Upper lobe of right lung (tissue), 1 donor: ENCODE results near the gene UGT1A3. TPM values are rescaled to one million over a fixed set of nuclear protein-coding genes. Genes with fewer than 3 reads are reported as not detected.

Experiments
- ATAC-seq: fragments of 200-7000 bp; cut with Tn5 transposase; one replicate; pipeline ENCODE4 v1.9.1; 2020; ENCODE audit warnings: mild to moderate bottlenecking, moderate library complexity
- DNase-seq: peaks from one replicate; pipeline ENCODE4 v3.0.0-alpha.2; 2020
- H3K27ac ChIP-seq: fragments of 200-600 bp; one replicate; pipeline ENCODE4 v1.8.0; 2022
- H3K27me3 ChIP-seq: fragments of 200-600 bp; one replicate; pipeline ENCODE4 v1.8.0; 2022; ENCODE audit warnings: mild to moderate bottlenecking
- H3K36me3 ChIP-seq: fragments of 200-600 bp; one replicate; pipeline ENCODE4 v1.8.0; 2022
- H3K4me1 ChIP-seq: fragments of 200-600 bp; one replicate; pipeline ENCODE4 v1.8.0; 2022
- H3K4me3 ChIP-seq: fragments of 200-600 bp; one replicate; pipeline ENCODE4 v1.8.0; 2022; ENCODE audit warnings: mild to moderate bottlenecking
- H3K9me3 ChIP-seq: fragments of 200-600 bp; one replicate; pipeline ENCODE4 v1.8.0; 2022
- CTCF ChIP-seq: fragments of 200-600 bp; IDR thresholded peaks from one replicate; pipeline ENCODE4 v1.8.0; 2022; ENCODE audit warnings: antibody characterized with exemption
- intact Hi-C: fragments of 100-400 bp; cut with DNase I; formaldehyde crosslinking; loops from one replicate; pipeline ENCODE4 v1.11.0; 2022
- total RNA-seq: library from RNA; stranded (reverse); fragmentation: NEBNext Ultra II Directional; extraction: Animal tissue kit (Norgen Biotek cat#: 25700); gene quantifications from one replicate; pipeline ENCODE4 v1.2.1, GENCODE V29; 2021
- donor health status: DM: no; HTN: yes; CAD: no; lungs with severe emphysema.

The UGT1A3 gene
- total RNA-seq, 1 donor from 2014 or later = not detected

GRCh38 chr2:233708942-233709341, 19.9 kb upstream of the UGT1A3 start:
- Histone ChIP-seq H3K27ac (no peak overlapping the region), H3K9me3 (no peaks in the 10 kb centered on the region), H3K36me3 (no peaks in the 10 kb centered on the region), H3K4me1 (no peaks in the 10 kb centered on the region), H3K27me3 (no peaks in the 10 kb centered on the region), H3K4me3 (no peak overlapping the region)
- TF ChIP-seq CTCF = no peak
- ATAC-seq (no peak), DNase-seq (no peak)
- intact Hi-C loops = no loop called here

GRCh38 chr2:233711312-233712008, 17.4 kb upstream of the UGT1A3 start:
- DNase-seq = peak; percentile 92
- no peaks in the 10 kb centered on the region for H3K27me3 ChIP-seq
- no peaks in the 10 kb centered on the region for H3K4me1 ChIP-seq
- ATAC-seq = peak; percentile 95
- H3K27ac ChIP-seq = no peak overlapping the region
- no peak overlapping the region for H3K4me3 ChIP-seq
- TF ChIP-seq CTCF = peak; percentile 83
- no peaks in the 10 kb centered on the region for H3K36me3 ChIP-seq
- no peaks in the 10 kb centered on the region for H3K9me3 ChIP-seq
- intact Hi-C loops = no loop called here

DNA sequence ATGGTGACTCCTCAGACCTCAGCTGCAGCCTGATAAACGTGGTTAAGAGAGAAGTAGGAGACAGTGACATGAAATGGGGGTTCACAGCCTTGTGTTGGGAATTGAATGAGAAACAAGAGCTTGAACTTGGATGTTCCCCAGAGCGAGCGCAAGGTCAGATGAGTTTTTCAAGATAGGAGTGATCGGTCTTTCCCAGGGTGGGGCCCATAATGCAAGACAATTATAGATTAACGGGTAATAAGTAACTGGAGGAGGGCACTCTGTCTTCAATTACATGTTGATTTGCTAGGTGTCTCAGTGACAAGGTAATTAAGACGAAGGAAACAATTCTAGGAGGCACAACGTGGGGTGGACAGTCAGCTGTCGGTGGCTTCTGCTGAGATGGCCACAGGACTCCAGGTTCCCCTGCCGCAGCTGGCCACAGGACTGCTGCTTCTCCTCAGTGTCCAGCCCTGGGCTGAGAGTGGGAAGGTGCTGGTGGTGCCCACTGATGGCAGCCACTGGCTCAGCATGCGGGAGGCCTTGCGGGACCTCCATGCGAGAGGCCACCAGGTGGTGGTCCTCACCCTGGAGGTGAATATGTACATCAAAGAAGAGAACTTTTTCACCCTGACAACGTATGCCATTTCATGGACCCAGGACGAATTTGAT, 16.1 kb upstream of the UGT1A3 start, which contains the start of gene UGT1A5:
Gene UGT1A5, plus strand, starts transcription at position 297 of the 651 bp plus-strand sequence. Its CDS starts 85 bp downstream, at position 382.
- Histone ChIP-seq H3K36me3 (no peaks in the 10 kb centered on the region), H3K4me1 (no peaks in the 10 kb centered on the region), H3K27ac (no peak within 1 kb of the TSS), H3K9me3 (no peaks in the 10 kb centered on the region), H3K27me3 (no peaks in the 10 kb centered on the region), H3K4me3 (no peak within 1 kb of the TSS)
- DNase-seq = no peak
- ATAC-seq = no peak
- TF ChIP-seq CTCF = no peak
- intact Hi-C loops = no loop called here

DNA sequence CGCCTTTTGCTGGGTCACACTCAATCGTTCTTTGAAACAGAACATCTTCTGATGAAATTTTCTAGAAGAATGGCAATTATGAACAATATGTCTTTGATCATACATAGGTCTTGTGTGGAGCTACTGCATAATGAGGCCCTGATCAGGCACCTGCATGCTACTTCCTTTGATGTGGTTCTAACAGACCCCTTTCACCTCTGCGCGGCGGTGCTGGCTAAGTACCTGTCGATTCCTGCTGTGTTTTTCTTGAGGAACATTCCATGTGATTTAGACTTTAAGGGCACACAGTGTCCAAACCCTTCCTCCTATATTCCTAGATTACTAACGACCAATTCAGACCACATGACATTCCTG, 15.6 kb upstream of the UGT1A3 start:
- no peak overlapping the region for H3K4me3 ChIP-seq
- no peak for TF ChIP-seq CTCF
- no peak overlapping the region for H3K27ac ChIP-seq
- intact Hi-C loops = no loop called here
- no peaks in the 10 kb centered on the region for H3K4me1 ChIP-seq
- no peak for ATAC-seq
- no peaks in the 10 kb centered on the region for H3K9me3 ChIP-seq
- no peaks in the 10 kb centered on the region for H3K27me3 ChIP-seq
- DNase-seq = no peak
- no peaks in the 10 kb centered on the region for H3K36me3 ChIP-seq

DNA sequence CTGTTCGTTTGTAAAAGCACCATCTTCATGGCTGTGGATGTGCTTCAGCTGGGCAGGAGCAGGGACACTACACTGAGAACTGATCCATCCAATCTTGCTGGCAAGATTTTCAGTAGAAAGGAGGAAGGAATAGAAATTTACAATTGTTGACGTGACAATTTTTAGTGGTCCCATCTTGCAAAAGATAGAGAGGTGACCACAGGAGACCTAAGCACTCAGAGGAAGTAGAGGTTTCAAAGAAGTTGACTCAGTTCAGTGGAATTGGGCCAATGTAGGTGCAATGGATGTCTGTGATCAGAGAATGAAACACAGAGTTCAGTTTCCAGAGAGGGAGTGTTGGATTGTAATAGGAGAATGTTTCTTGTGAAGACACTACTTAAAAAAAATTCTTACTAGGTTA, 14.7 kb upstream of the UGT1A3 start:
- Histone ChIP-seq H3K27ac (no peak overlapping the region), H3K36me3 (no peaks in the 10 kb centered on the region), H3K9me3 (no peaks in the 10 kb centered on the region), H3K4me1 (no peaks in the 10 kb centered on the region), H3K4me3 (no peak overlapping the region), H3K27me3 (no peaks in the 10 kb centered on the region)
- ATAC-seq (no peak), DNase-seq (no peak)
- intact Hi-C loops = no loop called here
- no peak for TF ChIP-seq CTCF
